CD4-positive, alpha-beta T cell (primary cell): ENCODE data around the gene B3GALT2. TPM values are rescaled to one million over a fixed set of nuclear protein-coding genes. Genes with fewer than 3 reads are reported as not detected.

Experiments used
- ATAC-seq: fragments of 200-7000 bp; cut with Tn5 transposase; one replicate; pipeline ENCODE4 v1.10.0; 2022; ENCODE audit warnings: mild to moderate bottlenecking; ENCODE audit not compliant: poor library complexity
- CTCF ChIA-PET: fragments of 350-600 bp; sonication (Branson Sonifier 250); formaldehyde crosslinking; loops from one replicate; lab custom pipeline; 2021; ENCODE audit warnings: antibody characterized with exemption, inconsistent platforms; lab: Charles Lee
- POLR2A ChIA-PET: fragments of 350-600 bp; sonication (Branson Sonifier 250); formaldehyde crosslinking; loops from one replicate; lab custom pipeline; 2021; ENCODE audit warnings: antibody characterized with exemption, inconsistent platforms; lab: Charles Lee
- DNase-seq, 14 experiments: peaks; one replicate each; pipeline ENCODE4 v3.0.0-alpha.2; 2013 to 2020; ENCODE audit warnings: mixed read lengths in 2 of 14
- H3K27ac ChIP-seq, 2 donors: one replicate each; pipeline versions ENCODE4 v1.5.1 to v1.7.0; 2013; ENCODE audit warnings: low read length in 2 of 2, low read depth in 1 of 2, mild to moderate bottlenecking in 1 of 2
- H3K27me3 ChIP-seq, 2 experiments: 1 replicate in 1 of 2; 2 replicates in 1 of 2; pipeline versions ENCODE4 v1.6.1 to v1.7.0; 2013; ENCODE audit warnings: low read length in 2 of 2, control low read depth in 1 of 2, mild to moderate bottlenecking in 1 of 2, moderate library complexity in 1 of 2; ENCODE audit not compliant: insufficient read depth in 2 of 2, control insufficient read depth in 1 of 2
- H3K36me3 ChIP-seq: one replicate; pipeline ENCODE4 v1.6.1; 2013; ENCODE audit warnings: low read length, control low read depth; ENCODE audit not compliant: insufficient read depth
- H3K4me1 ChIP-seq: one replicate; pipeline ENCODE4 v1.6.1; 2013; ENCODE audit warnings: low read length, control low read depth; ENCODE audit not compliant: insufficient read depth
- H3K4me3 ChIP-seq: one replicate; pipeline ENCODE4 v1.5.1; 2013; ENCODE audit warnings: mild to moderate bottlenecking, low read length, moderate library complexity
- H3K9me3 ChIP-seq, 2 experiments: 1 replicate in 1 of 2; 2 replicates in 1 of 2; pipeline versions ENCODE4 v1.6.1 to v1.7.0; 2013; ENCODE audit warnings: low read length in 2 of 2, mild to moderate bottlenecking in 2 of 2, control low read depth in 1 of 2, moderate library complexity in 1 of 2; ENCODE audit not compliant: control insufficient read depth in 1 of 2, insufficient read depth in 1 of 2
- H3K27ac Mint-ChIP-seq: one replicate; pipeline ENCODE4 v1.8.0; 2020; ENCODE audit warnings: mixed read lengths
- H3K27me3 Mint-ChIP-seq: one replicate; pipeline ENCODE4 v1.8.0; 2021; ENCODE audit warnings: mixed read lengths
- H3K36me3 Mint-ChIP-seq: one replicate; pipeline ENCODE4 v1.8.0; 2021; ENCODE audit warnings: low read depth, mixed read lengths
- H3K4me1 Mint-ChIP-seq: one replicate; pipeline ENCODE4 v1.8.0; 2021; ENCODE audit warnings: low read depth, mixed read lengths
- H3K4me3 Mint-ChIP-seq: one replicate; pipeline ENCODE4 v1.8.0; 2020; ENCODE audit warnings: mild to moderate bottlenecking, mixed read lengths
- H3K9me3 Mint-ChIP-seq: one replicate; pipeline ENCODE4 v1.8.0; 2020; ENCODE audit warnings: mixed read lengths
- CTCF ChIP-seq: fragments of 200-600 bp; IDR thresholded peaks from one replicate; pipeline ENCODE4 v1.8.0; 2022; ENCODE audit warnings: antibody characterized with exemption, mild to moderate bottlenecking
- intact Hi-C, 2 experiments: fragments of 100-400 bp; cut with DNase I in 1 of 2; cut with micrococcal nuclease in 1 of 2; formaldehyde crosslinking; loops; one replicate each; pipeline versions ENCODE4 v1.15.1 to v1.9.0; 2023 to 2025; cut with DNase I, micrococcal nuclease
- total RNA-seq, 174 experiments: library from RNA in 2 of 174; stranded (reverse) in 2 of 174; gene quantifications; one replicate each; pipeline ENCODE4 v1.2.3 and lab custom pipeline; 2021 to 2026

B3GALT2 gene
- total RNA-seq, 2 experiments from 2014 or later, result 0.22 to 0.25 TPM

DNA sequence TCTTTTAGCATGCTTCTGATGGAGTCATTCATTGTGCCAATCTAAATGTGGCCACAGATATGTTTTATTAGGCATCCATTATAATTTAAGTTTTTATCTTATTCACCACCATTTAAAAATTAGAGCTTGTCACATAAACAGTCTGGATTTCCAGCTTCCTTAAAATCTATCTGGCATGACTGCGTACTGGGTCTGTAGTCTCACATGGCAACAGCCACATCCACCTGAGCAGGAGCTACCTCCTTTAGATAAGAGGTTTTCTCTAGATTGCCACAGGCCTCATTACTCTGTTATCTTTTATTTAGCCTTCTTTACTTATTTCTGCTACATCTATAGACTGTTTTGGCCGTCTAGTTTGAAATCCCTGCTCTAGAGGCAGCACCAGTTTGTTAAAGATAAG, 29.1 kb downstream of the B3GALT2 start:
- H3K27ac Mint-ChIP-seq, result no peak overlapping the region
- POLR2A ChIA-PET, result no interaction called here
- H3K36me3 ChIP-seq, result peaks cover 33% of the 10 kb centered on the region
- H3K27ac ChIP-seq, result no peak overlapping the region
- CTCF ChIA-PET, result interaction anchor here (1.4 to 1.6 kb wide), 2 partner anchors 19 to 35 kb away, joined by 5 read pairs; partner anchors contain the start of gene CDC73
- no peak for TF ChIP-seq CTCF
- H3K4me1 Mint-ChIP-seq, result peaks cover 51% of the 10 kb centered on the region
- H3K4me3 Mint-ChIP-seq, result no peak overlapping the region
- no peak for ATAC-seq
- H3K4me1 ChIP-seq, result peaks cover 3% of the 10 kb centered on the region
- H3K9me3 Mint-ChIP-seq, result no peaks in the 10 kb centered on the region
- H3K27me3 Mint-ChIP-seq, result no peaks in the 10 kb centered on the region
- intact Hi-C loops, result no loop called here
- H3K27me3 ChIP-seq, result no peaks in the 10 kb centered on the region
- peaks cover 60% of the 10 kb centered on the region for H3K36me3 Mint-ChIP-seq
- H3K9me3 ChIP-seq, result no peaks in the 10 kb centered on the region
- no peak overlapping the region for H3K4me3 ChIP-seq
- no peak for DNase-seq

- H3K9me3 Mint-ChIP-seq, result no peaks in the 10 kb centered on the region
- peaks cover 51% of the 10 kb centered on the region for H3K4me1 Mint-ChIP-seq
- peaks cover 64% of the 10 kb centered on the region for H3K36me3 Mint-ChIP-seq
- Histone ChIP-seq H3K9me3 (no peaks in the 10 kb centered on the region), H3K4me1 (peaks cover 3% of the 10 kb centered on the region), H3K27ac (no peak overlapping the region), H3K4me3 (no peak overlapping the region), H3K27me3 (no peaks in the 10 kb centered on the region), H3K36me3 (peaks cover 37% of the 10 kb centered on the region)
- peak overlapping the region; percentile 0 for H3K27ac Mint-ChIP-seq
- intact Hi-C loops, result no loop called here
- no peak for TF ChIP-seq CTCF
- ATAC-seq, result no peak
- no peaks in the 10 kb centered on the region for H3K27me3 Mint-ChIP-seq
- POLR2A ChIA-PET, result no interaction called here
- no peak overlapping the region for H3K4me3 Mint-ChIP-seq
- no peak for DNase-seq
- CTCF ChIA-PET, result interaction anchor here (1.6 kb wide), 1 partner anchor 35 kb away, joined by 5 read pairs; the partner anchor contains the start of gene CDC73
These were observed 29.6 kb downstream of the B3GALT2 start for GRCh38 chr1:193156822-193157142.

- no peak for TF ChIP-seq CTCF
- no peak for DNase-seq
- H3K36me3 ChIP-seq, result peaks cover 37% of the 10 kb centered on the region
- intact Hi-C loops, result no loop called here
- no peak overlapping the region for H3K4me3 ChIP-seq
- CTCF ChIA-PET, result no interaction called here
- peaks cover 3% of the 10 kb centered on the region for H3K4me1 ChIP-seq
- no peak overlapping the region for H3K27ac ChIP-seq
- no peak overlapping the region for H3K4me3 Mint-ChIP-seq
- H3K9me3 Mint-ChIP-seq, result no peaks in the 10 kb centered on the region
- ATAC-seq, result no peak
- peaks cover 69% of the 10 kb centered on the region for H3K36me3 Mint-ChIP-seq
- H3K9me3 ChIP-seq, result no peaks in the 10 kb centered on the region
- peak overlapping the region; percentile 0 for H3K27ac Mint-ChIP-seq
- H3K27me3 Mint-ChIP-seq, result no peaks in the 10 kb centered on the region
- POLR2A ChIA-PET, result interaction anchor here (0.6 kb wide), 1 partner anchor 34 kb away, joined by 4 read pairs; the partner anchor contains the start of gene CDC73
- H3K27me3 ChIP-seq, result no peaks in the 10 kb centered on the region
- peaks cover 51% of the 10 kb centered on the region for H3K4me1 Mint-ChIP-seq
These were observed 30.1 kb downstream of the B3GALT2 start for GRCh38 chr1:193156117-193156821.
